Peyer's patch (tissue), 4 donors: ENCODE data around the gene BMP5.

ENCODE experiments used
- POLR2A ChIP-seq, 2 donors: fragments of 450-650 bp; IDR thresholded peaks; one replicate each; pipeline ENCODE4 v1.5.1; 2017; ENCODE audit warnings: antibody characterized with exemption in 2 of 2, mild to moderate bottlenecking in 2 of 2, moderate library complexity in 2 of 2
- TF ChIP-seq, protein P1 (sequence below), 6 experiments: fragments of 450-650 bp in 4 of 6; fragments of 200-600 bp in 2 of 6; sonication (generic) in 1 of 6; IDR thresholded peaks; one replicate each; pipeline ENCODE4 v1.5.1; 2017 to 2019; ENCODE audit warnings: antibody characterized with exemption in 6 of 6, mild to moderate bottlenecking in 3 of 6, moderate library complexity in 1 of 6

DNA sequence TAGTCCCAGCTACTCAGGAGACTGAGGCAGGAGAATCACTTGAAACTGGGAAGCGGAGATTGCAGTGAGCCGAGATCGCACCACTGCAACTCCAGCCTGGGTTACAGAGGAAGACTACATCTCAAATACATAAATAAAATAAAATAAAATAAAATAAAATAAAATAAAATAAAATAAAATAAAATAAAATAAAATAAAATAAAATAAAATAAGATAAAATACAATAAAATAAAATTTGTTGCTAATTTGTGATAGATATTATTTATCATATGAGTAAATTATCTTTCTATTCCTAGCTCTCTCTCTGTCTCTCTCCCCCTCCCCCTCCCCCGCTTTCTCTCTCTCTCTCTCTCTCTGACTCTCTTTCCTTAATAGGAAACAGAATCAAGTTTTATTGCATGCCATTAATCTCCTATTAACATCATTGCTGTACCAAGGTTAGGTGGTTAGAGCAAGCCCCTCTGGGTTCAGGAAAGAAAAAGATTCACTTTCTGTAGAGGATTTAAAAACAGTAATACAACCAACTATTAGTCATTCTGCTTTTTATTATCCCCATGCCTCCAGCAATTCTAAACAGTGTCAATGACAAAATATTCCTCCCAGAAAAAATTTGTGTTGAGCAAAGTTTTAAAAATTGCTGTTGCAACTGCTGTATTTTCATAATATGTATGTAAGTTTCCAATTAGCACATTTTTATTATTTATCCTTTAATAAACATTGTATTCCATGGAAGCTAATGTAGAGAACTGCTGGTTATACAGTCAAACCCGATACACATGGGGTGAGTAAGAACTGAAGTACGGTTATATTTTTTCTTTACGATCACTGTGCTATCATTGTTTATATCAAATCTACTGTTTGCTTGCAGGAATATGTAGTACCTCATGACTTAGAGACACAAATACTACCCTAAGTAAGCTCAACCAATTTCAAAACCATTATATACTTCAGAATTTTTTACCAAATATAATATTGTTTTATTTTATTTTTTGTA, 22.1 kb downstream of the BMP5 start:
- TF ChIP-seq POLR2A (IDR thresholded peaks at IDR 0.05), result no peak
- TF ChIP-seq, protein P1, sequence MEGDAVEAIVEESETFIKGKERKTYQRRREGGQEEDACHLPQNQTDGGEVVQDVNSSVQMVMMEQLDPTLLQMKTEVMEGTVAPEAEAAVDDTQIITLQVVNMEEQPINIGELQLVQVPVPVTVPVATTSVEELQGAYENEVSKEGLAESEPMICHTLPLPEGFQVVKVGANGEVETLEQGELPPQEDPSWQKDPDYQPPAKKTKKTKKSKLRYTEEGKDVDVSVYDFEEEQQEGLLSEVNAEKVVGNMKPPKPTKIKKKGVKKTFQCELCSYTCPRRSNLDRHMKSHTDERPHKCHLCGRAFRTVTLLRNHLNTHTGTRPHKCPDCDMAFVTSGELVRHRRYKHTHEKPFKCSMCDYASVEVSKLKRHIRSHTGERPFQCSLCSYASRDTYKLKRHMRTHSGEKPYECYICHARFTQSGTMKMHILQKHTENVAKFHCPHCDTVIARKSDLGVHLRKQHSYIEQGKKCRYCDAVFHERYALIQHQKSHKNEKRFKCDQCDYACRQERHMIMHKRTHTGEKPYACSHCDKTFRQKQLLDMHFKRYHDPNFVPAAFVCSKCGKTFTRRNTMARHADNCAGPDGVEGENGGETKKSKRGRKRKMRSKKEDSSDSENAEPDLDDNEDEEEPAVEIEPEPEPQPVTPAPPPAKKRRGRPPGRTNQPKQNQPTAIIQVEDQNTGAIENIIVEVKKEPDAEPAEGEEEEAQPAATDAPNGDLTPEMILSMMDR (IDR thresholded peaks at IDR 0.05), result no peak
